IMR-90 (cell line): ENCODE data around the gene SPRR4. TPM values are rescaled to one million over a fixed set of nuclear protein-coding genes. Genes with fewer than 3 reads are reported as not detected.

Experiments
- ATAC-seq: fragments of 200-7000 bp; cut with Tn5 transposase; 2 replicates; pipeline ENCODE4 v1.9.1; 2020; ENCODE audit warnings: low read depth, mild to moderate bottlenecking, moderate library complexity
- BruUV-seq: library from RNA; stranded (reverse); fragments of 400-500 nt; replicated peaks from 2 replicates; lab custom pipeline; 2021; lab: Mats Ljungman, UMichigan
- CTCF ChIA-PET: fragments of 300-600 bp; formaldehyde crosslinking; extraction: SDS; loops from one replicate; lab custom pipeline; 2021; ENCODE audit warnings: antibody characterized with exemption; lab: Yijun Ruan, JAX
- POLR2A ChIA-PET: fragments of 300-600 bp; sonication (Branson Sonifier 250); formaldehyde crosslinking; loops from one replicate; lab custom pipeline; 2022; ENCODE audit warnings: antibody characterized with exemption; ENCODE audit not compliant: unreplicated experiment; lab: Charles Lee
- DNase-seq: peaks from one replicate; pipeline ENCODE4 v3.0.0; 2013
- H2AFZ ChIP-seq: replicated peaks from 2 replicates; pipeline ENCODE3; 2013; ENCODE audit warnings: low read length, mild to moderate bottlenecking; ENCODE audit not compliant: poor library complexity
- H2AK5ac ChIP-seq: 2 replicates; pipeline ENCODE4 v1.6.1; 2013; ENCODE audit warnings: low read depth, low read length, inconsistent platforms
- H2AK9ac ChIP-seq: replicated peaks from 2 replicates; pipeline ENCODE3; 2013; ENCODE audit warnings: mild to moderate bottlenecking, low read depth, low read length, moderate library complexity; ENCODE audit not compliant: poor library complexity
- H2BK120ac ChIP-seq: 2 replicates; pipeline ENCODE4 v1.6.1; 2013; ENCODE audit warnings: low read depth, low read length, inconsistent platforms
- H2BK15ac ChIP-seq: 3 replicates; pipeline ENCODE4 v1.6.1; 2013; ENCODE audit warnings: low read depth, low read length, inconsistent platforms
- H2BK20ac ChIP-seq: 2 replicates; pipeline ENCODE4 v1.6.1; 2013; ENCODE audit warnings: low read depth, mild to moderate bottlenecking, inconsistent platforms, low read length, moderate library complexity
- H2BK5ac ChIP-seq: 2 replicates; pipeline ENCODE4 v1.6.1; 2013; ENCODE audit warnings: mild to moderate bottlenecking, low read depth, low read length, inconsistent platforms; ENCODE audit not compliant: poor library complexity, severe bottlenecking
- H3K14ac ChIP-seq: replicated peaks from 2 replicates; pipeline ENCODE4 v1.6.1; 2013; ENCODE audit warnings: low read depth, low read length, inconsistent platforms
- H3K18ac ChIP-seq: 2 replicates; pipeline ENCODE4 v1.6.1; 2013; ENCODE audit warnings: low read depth, low read length, control low read depth
- H3K23ac ChIP-seq: 2 replicates; pipeline ENCODE4 v1.6.1; 2013; ENCODE audit warnings: low read depth, low read length, inconsistent platforms
- H3K27ac ChIP-seq: 2 replicates; pipeline ENCODE4 v1.5.1; 2013; ENCODE audit warnings: mild to moderate bottlenecking, control low read depth, low read length; ENCODE audit not compliant: insufficient read depth
- H3K27me3 ChIP-seq: 2 replicates; pipeline ENCODE4 v1.6.1; 2013; ENCODE audit warnings: low read length; ENCODE audit not compliant: control insufficient read depth, insufficient read depth
- H3K36me3 ChIP-seq: 2 replicates; pipeline ENCODE4 v1.6.1; 2013; ENCODE audit warnings: low read length, mixed read lengths; ENCODE audit not compliant: control insufficient read depth, insufficient read depth
- H3K4ac ChIP-seq: 2 replicates; pipeline ENCODE4 v1.6.1; 2013; ENCODE audit warnings: low read depth, low read length, inconsistent platforms
- H3K4me1 ChIP-seq: 2 replicates; pipeline ENCODE4 v1.6.1; 2013; ENCODE audit warnings: low read length, mixed read lengths; ENCODE audit not compliant: control insufficient read depth, insufficient read depth
- H3K4me2 ChIP-seq: 2 replicates; pipeline ENCODE4 v1.6.1; 2013; ENCODE audit warnings: low read depth, mild to moderate bottlenecking, control low read depth, low read length, moderate library complexity
- H3K4me3 ChIP-seq: 2 replicates; pipeline ENCODE4 v1.5.1; 2013; ENCODE audit warnings: low read depth, mild to moderate bottlenecking, control low read depth, low read length, moderate library complexity; ENCODE audit not compliant: insufficient read depth
- H3K56ac ChIP-seq: 2 replicates; pipeline ENCODE4 v1.6.1; 2013; ENCODE audit warnings: low read length, inconsistent platforms; ENCODE audit not compliant: insufficient read depth; ENCODE audit errors: extremely low read depth
- H3K79me1 ChIP-seq, 2 experiments: 2 replicates each; pipeline ENCODE4 v1.6.1; 2013; ENCODE audit warnings: low read length in 2 of 2, inconsistent platforms in 1 of 2, low read depth in 1 of 2
- H3K9ac ChIP-seq: 2 replicates; pipeline ENCODE4 v1.6.1; 2013; ENCODE audit warnings: low read depth, low read length, control low read depth
- H3K9me1 ChIP-seq: 2 replicates; pipeline ENCODE4 v1.6.1; 2013; ENCODE audit warnings: low read length, inconsistent platforms; ENCODE audit not compliant: insufficient read depth
- H3K9me3 ChIP-seq: 2 replicates; pipeline ENCODE4 v1.6.1; 2013; ENCODE audit warnings: low read length; ENCODE audit not compliant: control insufficient read depth, insufficient read depth
- H4K20me1 ChIP-seq: 2 replicates; pipeline ENCODE4 v1.6.1; 2013; ENCODE audit warnings: low read length, inconsistent platforms; ENCODE audit not compliant: insufficient read depth
- H4K5ac ChIP-seq: 2 replicates; pipeline ENCODE4 v1.6.1; 2013; ENCODE audit warnings: mild to moderate bottlenecking, low read depth, low read length, control low read depth
- H4K8ac ChIP-seq, 2 experiments: 2 replicates each; pipeline ENCODE4 v1.6.1; 2013; ENCODE audit warnings: low read depth in 2 of 2, low read length in 2 of 2, control low read depth in 1 of 2, inconsistent platforms in 1 of 2
- H4K91ac ChIP-seq: 2 replicates; pipeline ENCODE4 v1.6.1; 2013; ENCODE audit warnings: low read depth, low read length, inconsistent platforms; ENCODE audit not compliant: insufficient read depth
- CEBPB ChIP-seq: IDR thresholded peaks from 2 replicates; pipeline ENCODE4 v1.6.1; 2012; ENCODE audit warnings: low read depth, low read length, improper control_type of control experiment
- NFE2L2 ChIP-seq: fragments of 150-350 bp; IDR thresholded peaks from 2 replicates; pipeline ENCODE4 v1.6.1; 2016; ENCODE audit warnings: low read depth, mild to moderate bottlenecking, low read length
- WGBS, 2 experiments: methylation state at CpG; one replicate each; pipeline versions ENCODE4 v1.1.5 to v1.1.7; 2013; ENCODE audit warnings: missing lambda C conversion rate in 2 of 2; ENCODE audit not compliant: insufficient read length in 1 of 2; ENCODE audit errors: extremely low coverage in 2 of 2; 5-methylcytosine and 5-hydroxymethylcytosine counted together
- dilution Hi-C: fragments of 300-500 bp; cut with HindIII; formaldehyde crosslinking; loops from one replicate; pipeline ENCODE4 v1.14.3; 2018; ENCODE audit warnings: low sequenced_read_pairs; ENCODE audit not compliant: unreplicated experiment
- in situ Hi-C: fragments of 300-500 bp; cut with MboI; formaldehyde crosslinking; loops from 3 replicates; pipeline ENCODE4 v1.14.3; 2019; ENCODE audit warnings: low sequenced_read_pairs, inconsistent platforms, mixed read lengths
- intact Hi-C: fragments of 100-400 bp; cut with micrococcal nuclease; formaldehyde crosslinking; loops from 2 replicates; pipeline ENCODE4 v1.10.0; 2022
- polyA plus RNA-seq, 3 experiments: library from polyadenylated mRNA; depleted of rRNA; stranded (reverse); fragments of >200 nt; gene quantifications; 2 replicates each; pipeline ENCODE4 v1.2.3, GENCODE V29; 2012; ENCODE audit warnings: low replicate concordance in 1 of 3
- total RNA-seq: library from RNA; depleted of rRNA; stranded (reverse); fragments of >200 nt; gene quantifications from 2 replicates; pipeline ENCODE4 v1.2.3, GENCODE V29; 2012

Gene SPRR4
- total and polyA plus RNA-seq, 2 of the 4 experiments (the other 2 are of a cell fraction) = not detected

- H3K36me3 ChIP-seq = no peaks in the 10 kb centered on the region
- no peaks in the 10 kb centered on the region for H3K27me3 ChIP-seq
- no peaks in the 10 kb centered on the region for H3K4me1 ChIP-seq
- no peak overlapping the region for H3K18ac ChIP-seq
- 60% methylated on average over 1 of the region's 2 CpGs; no CpG with 5 or more reads in 1 of the 2 experiments for WGBS, 2 experiments
- H2BK15ac ChIP-seq = no peak overlapping the region
- no peak overlapping the region for H2BK5ac ChIP-seq
- ChIA-PET CTCF (no interaction called here), POLR2A (no interaction called here)
- H2BK120ac ChIP-seq = no peak overlapping the region
- no peak overlapping the region for H3K14ac ChIP-seq
- no peaks in the 10 kb centered on the region for H3K9me1 ChIP-seq
- H2AFZ ChIP-seq = no peak overlapping the region
- H2AK5ac ChIP-seq = no peak overlapping the region
- no peaks in the 10 kb centered on the region for H4K20me1 ChIP-seq
- H4K8ac ChIP-seq = no peak overlapping the region
- dilution Hi-C loops = no loop called here
- no TSS peak for BruUV-seq
- no peak for ATAC-seq
- TF ChIP-seq CEBPB (no peak), NFE2L2 (no peak)
- no peak overlapping the region for H3K9ac ChIP-seq
- H3K4ac ChIP-seq = no peak overlapping the region
- H4K91ac ChIP-seq = no peak overlapping the region
- H2BK20ac ChIP-seq = no peak overlapping the region
- no peak overlapping the region for H4K5ac ChIP-seq
- in situ Hi-C loops = no loop called here
- no peak overlapping the region for H2AK9ac ChIP-seq
- DNase-seq = no peak
- H3K56ac ChIP-seq = no peak overlapping the region
- H3K4me2 ChIP-seq = no peak overlapping the region
- intact Hi-C loops = no loop called here
- no peak overlapping the region for H3K27ac ChIP-seq
- no peaks in the 10 kb centered on the region for H3K9me3 ChIP-seq
- no peaks in the 10 kb centered on the region for H3K79me1 ChIP-seq
- H3K23ac ChIP-seq = no peak overlapping the region
- H3K4me3 ChIP-seq = no peak overlapping the region
These were observed 37.3 kb upstream of the SPRR4 start for GRCh38 chr1:152933196-152933595.
